ENCODE measurements around the gene ABCB6.

- TF ChIP-seq EZH2 (IDR thresholded peaks at IDR 0.05; ENCODE audit: insufficient read depth, poor library complexity, severe bottlenecking) (no peak), EZH2phosphoT487 (IDR thresholded peaks at IDR 0.05; ENCODE audit: insufficient read depth, low read depth) (no peak)
Measured at GRCh38 chr2:219229305-219230058, 10.7 kb upstream of the ABCB6 start, which contains the start of the genes ANKZF1 and ATG9A.

All from GM23248 (cell line).